ENCODE results near the gene AAMP.

DNA sequence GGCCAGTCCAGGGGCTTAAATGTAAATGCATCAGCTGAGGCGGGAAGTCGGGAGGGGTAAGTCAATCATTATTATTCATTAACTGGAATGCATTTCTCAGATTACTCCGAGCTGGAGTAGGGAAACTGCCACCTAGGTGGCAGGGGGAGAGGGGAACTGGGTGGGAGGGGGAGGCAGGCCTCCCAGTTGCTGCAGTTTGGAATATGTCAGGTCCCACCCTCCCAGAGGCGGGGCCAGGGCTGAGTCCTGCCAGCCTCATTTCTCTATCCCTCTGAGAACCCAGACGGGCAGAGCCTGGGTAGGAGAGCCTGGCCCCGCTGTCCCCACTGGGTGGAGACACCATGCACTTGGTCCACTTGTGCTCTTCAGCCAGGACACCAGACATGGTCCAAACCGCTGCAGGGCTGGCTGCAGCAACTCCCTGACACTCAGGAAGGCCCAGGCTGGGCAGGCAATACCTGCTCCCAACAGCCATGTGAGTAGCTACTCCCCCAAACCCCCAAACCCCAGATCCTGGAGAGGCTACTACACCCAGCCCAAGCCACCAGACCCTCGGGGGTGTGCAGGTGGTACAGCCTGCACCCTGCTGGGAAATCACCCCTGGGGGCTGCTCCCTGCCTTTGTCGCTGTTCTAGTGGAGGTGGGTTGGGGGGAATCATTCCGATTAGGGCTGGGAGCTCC lies 9.1 kb downstream of the AAMP start, which contains the start of gene GPBAR1:
- TF ChIP-seq, protein P1, sequence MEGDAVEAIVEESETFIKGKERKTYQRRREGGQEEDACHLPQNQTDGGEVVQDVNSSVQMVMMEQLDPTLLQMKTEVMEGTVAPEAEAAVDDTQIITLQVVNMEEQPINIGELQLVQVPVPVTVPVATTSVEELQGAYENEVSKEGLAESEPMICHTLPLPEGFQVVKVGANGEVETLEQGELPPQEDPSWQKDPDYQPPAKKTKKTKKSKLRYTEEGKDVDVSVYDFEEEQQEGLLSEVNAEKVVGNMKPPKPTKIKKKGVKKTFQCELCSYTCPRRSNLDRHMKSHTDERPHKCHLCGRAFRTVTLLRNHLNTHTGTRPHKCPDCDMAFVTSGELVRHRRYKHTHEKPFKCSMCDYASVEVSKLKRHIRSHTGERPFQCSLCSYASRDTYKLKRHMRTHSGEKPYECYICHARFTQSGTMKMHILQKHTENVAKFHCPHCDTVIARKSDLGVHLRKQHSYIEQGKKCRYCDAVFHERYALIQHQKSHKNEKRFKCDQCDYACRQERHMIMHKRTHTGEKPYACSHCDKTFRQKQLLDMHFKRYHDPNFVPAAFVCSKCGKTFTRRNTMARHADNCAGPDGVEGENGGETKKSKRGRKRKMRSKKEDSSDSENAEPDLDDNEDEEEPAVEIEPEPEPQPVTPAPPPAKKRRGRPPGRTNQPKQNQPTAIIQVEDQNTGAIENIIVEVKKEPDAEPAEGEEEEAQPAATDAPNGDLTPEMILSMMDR (IDR thresholded peaks at IDR 0.05) = no peak
- TF ChIP-seq POLR2A (IDR thresholded peaks at IDR 0.05; ENCODE audit: low read depth) (no peak), POLR2AphosphoS5 (IDR thresholded peaks at IDR 0.05) (peak in 1 of 2 donors; percentile 29), EP300 (IDR thresholded peaks at IDR 0.05) (no peak)

Measured in esophagus muscularis mucosa (tissue), 4 donors.